Measurements from ENCODE around the gene TUBGCP5.

DNA sequence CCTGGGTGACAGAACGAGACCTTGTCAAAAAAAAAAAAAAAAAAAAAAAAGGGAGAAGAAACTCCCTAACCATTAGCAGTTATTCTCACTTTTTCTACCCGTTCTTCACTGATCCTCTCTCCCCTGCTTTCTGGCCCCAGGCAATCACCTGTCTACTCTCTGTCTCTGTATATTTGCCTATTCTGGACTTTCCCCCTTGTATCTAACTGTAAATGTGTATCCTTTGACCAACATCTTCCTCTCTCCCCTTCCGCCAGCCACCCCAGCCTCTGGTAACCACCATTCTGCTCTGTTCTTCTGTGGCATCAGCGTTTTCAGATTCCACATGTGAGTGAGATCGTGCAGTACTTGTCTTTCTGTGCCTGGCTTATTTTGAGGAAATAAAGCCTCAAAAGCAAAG lies 66.1 kb downstream of the TUBGCP5 start:
- TF ChIP-seq ELF4 (IDR thresholded peaks at IDR 0.05), result no peak
- TF ChIP-seq LEF1 (IDR thresholded peaks at IDR 0.05; ENCODE audit: borderline replicate concordance), result no peak
- no peak for TF ChIP-seq TARDBP (IDR thresholded peaks at IDR 0.05)
- no peak for TF ChIP-seq NFRKB (IDR thresholded peaks at IDR 0.05)
- no peak for TF ChIP-seq FOXK2 (IDR thresholded peaks at IDR 0.05)
- no peak for TF ChIP-seq BHLHE40 (IDR thresholded peaks at IDR 0.05; ENCODE audit: borderline replicate concordance)
- TF ChIP-seq ARNT (IDR thresholded peaks at IDR 0.05), result no peak
- no peak for TF ChIP-seq SP1 (IDR thresholded peaks at IDR 0.05)
- TF ChIP-seq FOXM1 (IDR thresholded peaks at IDR 0.05; ENCODE audit: borderline replicate concordance), result no peak
- no peak for TF ChIP-seq L3MBTL2 (conservative IDR thresholded peaks at IDR 0.05)
- TF ChIP-seq SUZ12 (IDR thresholded peaks at IDR 0.05), result no peak

Data from HEK293T (cell line).